Ishikawa (cell line): ENCODE measurements around the gene PTPRN2.

ENCODE experiments used
- CEBPB ChIP-seq: IDR thresholded peaks from 2 replicates; pipeline ENCODE4 v1.6.1; 2012
- MAX ChIP-seq: IDR thresholded peaks from 2 replicates; pipeline ENCODE4 v1.6.1; 2012
- TAF1 ChIP-seq: IDR thresholded peaks from 2 replicates; pipeline ENCODE4 v1.6.1; 2012; ENCODE audit warnings: low read depth, mild to moderate bottlenecking
- YY1 ChIP-seq: IDR thresholded peaks from 2 replicates; pipeline ENCODE4 v1.6.1; 2012; ENCODE audit warnings: low read depth
- TF ChIP-seq, protein P1 (sequence below): IDR thresholded peaks from 2 replicates; pipeline ENCODE4 v1.6.1; 2012; ENCODE audit warnings: low read depth, mild to moderate bottlenecking

DNA sequence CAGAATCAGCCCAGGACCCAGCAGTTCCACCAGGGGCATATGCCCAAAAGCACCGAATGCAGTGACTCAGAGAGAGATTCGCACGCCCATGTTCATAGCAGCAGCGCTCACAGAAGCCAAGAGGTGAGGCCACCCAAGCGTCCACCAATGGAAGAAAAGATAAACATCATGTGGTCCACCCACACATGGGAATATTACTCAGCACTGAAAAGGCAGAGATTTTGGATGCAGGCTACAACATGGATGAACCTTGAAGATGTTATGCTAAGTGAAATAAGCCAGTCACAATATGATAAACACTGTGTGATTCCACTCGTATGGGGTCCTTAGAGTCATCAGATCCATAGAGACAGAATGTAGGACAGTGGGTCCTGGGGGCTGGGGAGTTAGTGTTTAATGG is 823.4 kb downstream of the PTPRN2 start:
- TF ChIP-seq, protein P1, sequence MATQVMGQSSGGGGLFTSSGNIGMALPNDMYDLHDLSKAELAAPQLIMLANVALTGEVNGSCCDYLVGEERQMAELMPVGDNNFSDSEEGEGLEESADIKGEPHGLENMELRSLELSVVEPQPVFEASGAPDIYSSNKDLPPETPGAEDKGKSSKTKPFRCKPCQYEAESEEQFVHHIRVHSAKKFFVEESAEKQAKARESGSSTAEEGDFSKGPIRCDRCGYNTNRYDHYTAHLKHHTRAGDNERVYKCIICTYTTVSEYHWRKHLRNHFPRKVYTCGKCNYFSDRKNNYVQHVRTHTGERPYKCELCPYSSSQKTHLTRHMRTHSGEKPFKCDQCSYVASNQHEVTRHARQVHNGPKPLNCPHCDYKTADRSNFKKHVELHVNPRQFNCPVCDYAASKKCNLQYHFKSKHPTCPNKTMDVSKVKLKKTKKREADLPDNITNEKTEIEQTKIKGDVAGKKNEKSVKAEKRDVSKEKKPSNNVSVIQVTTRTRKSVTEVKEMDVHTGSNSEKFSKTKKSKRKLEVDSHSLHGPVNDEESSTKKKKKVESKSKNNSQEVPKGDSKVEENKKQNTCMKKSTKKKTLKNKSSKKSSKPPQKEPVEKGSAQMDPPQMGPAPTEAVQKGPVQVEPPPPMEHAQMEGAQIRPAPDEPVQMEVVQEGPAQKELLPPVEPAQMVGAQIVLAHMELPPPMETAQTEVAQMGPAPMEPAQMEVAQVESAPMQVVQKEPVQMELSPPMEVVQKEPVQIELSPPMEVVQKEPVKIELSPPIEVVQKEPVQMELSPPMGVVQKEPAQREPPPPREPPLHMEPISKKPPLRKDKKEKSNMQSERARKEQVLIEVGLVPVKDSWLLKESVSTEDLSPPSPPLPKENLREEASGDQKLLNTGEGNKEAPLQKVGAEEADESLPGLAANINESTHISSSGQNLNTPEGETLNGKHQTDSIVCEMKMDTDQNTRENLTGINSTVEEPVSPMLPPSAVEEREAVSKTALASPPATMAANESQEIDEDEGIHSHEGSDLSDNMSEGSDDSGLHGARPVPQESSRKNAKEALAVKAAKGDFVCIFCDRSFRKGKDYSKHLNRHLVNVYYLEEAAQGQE = no peak
- TF ChIP-seq YY1 (no peak), MAX (no peak), CEBPB (no peak), TAF1 (no peak)
